ENCODE measurements around the gene DNTTIP2. TPM values are rescaled to one million over a fixed set of nuclear protein-coding genes. Genes with fewer than 3 reads are reported as not detected.
A peak's percentile ranks its signal among the peaks of the same experiment; 100 is the strongest.

DNTTIP2 gene
- total RNA-seq, 1 donor from 2014 or later: 48.2 TPM

DNA sequence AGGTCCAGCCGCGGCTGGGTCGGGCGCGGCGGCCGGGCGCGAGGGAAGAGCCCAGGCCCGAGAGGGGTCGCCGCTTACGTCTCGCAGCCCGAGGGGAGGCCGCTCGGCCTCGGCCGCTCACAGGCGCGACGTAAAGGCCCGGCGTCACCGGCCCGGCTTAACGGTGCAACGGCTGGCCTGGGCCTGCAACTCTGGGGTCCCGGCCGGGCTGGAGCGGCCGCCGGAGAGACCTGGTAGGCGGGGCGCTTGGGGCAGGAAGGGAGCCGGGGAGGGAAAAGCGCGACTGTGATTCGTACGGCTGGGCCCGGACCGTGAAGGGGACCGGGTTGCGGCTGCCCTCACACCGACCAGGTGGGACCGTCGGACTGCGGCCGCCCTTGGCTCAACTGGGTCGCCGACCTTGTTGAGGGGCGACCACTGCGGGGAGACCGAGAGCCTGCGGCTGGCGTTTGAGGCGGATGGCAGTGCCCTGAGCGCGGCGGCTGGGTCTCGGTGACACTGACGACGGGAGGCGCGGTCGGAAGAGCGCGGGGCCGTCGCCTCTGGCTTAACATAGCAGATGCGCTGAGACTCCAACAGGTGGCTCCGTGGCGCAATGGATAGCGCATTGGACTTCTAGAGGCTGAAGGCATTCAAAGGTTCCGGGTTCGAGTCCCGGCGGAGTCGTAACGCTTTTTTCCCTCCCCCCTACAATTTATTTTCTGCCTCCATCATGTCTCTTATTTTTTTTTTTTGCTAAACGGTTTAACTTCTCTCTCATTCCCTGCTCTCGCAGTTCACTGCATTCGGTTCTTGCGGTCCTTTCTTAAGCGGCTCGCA lies 31.8 kb downstream of the DNTTIP2 start:
- H3K27me3 ChIP-seq (ENCODE audit: control insufficient read depth, insufficient read depth, low read length): no peaks in the 10 kb centered on the region
- no peak for TF ChIP-seq CTCF (IDR thresholded peaks at IDR 0.05; ENCODE audit: insufficient read depth, low read length, poor library complexity, severe bottlenecking)
- DNase-seq (ENCODE audit: low read depth): no peak
- peak overlapping the region; percentile 88 for H3K4me3 ChIP-seq (ENCODE audit: low read depth, low read length)
- no peaks in the 10 kb centered on the region for H3K36me3 ChIP-seq (ENCODE audit: control insufficient read depth, insufficient read depth, low read length)

DNA sequence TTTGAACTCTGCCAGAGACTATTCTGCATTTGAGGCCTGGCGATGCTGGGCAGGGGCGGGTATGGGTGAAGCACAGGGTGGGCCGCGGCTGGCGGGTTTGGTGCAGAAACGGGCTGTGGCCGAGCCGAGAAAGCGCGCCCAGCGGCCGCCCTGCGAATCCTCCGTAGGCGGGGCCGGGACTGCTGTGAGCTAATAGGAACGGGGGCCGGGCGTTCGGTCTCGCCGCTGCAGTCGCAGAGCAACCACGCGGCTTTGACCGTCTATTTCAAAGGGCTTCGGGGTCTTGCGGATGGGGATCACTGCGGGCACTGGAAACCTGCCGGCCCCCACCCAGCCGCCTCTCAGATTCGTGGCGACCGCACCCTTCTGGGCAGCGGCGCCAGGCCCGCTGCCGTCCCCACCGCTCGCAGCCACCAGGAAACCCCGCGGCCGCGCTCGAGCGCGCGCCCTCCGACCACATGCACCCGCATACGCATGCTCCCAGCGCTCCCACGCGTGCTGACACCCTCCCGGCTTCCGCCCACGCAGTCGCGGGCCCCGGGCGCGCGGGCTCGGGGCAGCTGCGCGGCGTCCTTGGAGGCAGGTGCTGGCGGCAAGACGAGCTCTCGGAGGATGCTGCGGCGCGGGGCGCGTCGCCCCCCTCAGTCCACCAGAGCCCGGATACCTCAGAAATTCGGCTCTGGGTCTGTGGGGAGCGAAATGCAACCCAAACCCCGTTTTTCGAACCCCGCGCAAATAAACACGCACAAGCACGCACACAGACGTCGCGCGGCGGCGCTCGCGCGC lies 32.6 kb downstream of the DNTTIP2 start:
- TF ChIP-seq CTCF (IDR thresholded peaks at IDR 0.05; ENCODE audit: insufficient read depth, low read length, poor library complexity, severe bottlenecking): peak; percentile 29
- no peak for DNase-seq (ENCODE audit: low read depth)
- Histone ChIP-seq H3K4me3 (ENCODE audit: low read depth, low read length) (peak overlapping the region; percentile 88), H3K27me3 (ENCODE audit: control insufficient read depth, insufficient read depth, low read length) (no peaks in the 10 kb centered on the region), H3K36me3 (ENCODE audit: control insufficient read depth, insufficient read depth, low read length) (no peaks in the 10 kb centered on the region)

DNA sequence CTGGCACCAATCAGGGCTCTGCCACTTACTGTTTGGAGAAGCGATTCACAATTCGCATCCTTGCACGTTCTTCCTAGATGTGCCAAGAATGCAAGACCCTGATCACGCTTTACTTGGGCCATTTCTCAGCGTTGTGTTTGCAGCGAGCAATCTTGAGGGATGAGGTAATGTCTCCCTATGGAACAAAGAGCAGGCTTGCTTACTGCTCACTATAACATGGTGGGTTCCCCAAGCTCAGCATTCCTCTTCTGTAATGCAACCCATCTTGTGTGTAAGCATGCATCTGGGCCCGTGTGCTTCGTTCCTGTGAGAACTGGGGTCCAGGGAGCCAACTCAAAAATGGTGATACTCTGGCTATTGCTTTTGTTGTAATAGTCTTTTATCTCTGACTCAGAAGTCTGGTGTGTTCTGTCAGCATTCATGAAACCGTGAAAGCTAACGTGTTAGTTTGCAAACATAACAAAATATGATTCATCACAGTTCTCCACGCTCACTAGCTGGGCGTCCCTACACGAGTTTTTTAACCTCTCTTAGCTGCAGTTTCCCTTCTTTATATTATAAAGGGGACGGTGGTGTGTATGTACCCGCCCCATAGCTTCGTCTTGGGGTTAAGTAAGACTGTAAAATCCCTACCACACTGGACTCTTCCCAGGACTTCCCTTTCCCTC lies 33.3 kb downstream of the DNTTIP2 start:
- peak overlapping the region; percentile 88 for H3K4me3 ChIP-seq (ENCODE audit: low read depth, low read length)
- H3K27me3 ChIP-seq (ENCODE audit: control insufficient read depth, insufficient read depth, low read length): no peaks in the 10 kb centered on the region
- peak; percentile 66 for DNase-seq (ENCODE audit: low read depth)
- no peak for TF ChIP-seq CTCF (IDR thresholded peaks at IDR 0.05; ENCODE audit: insufficient read depth, low read length, poor library complexity, severe bottlenecking)
- no peaks in the 10 kb centered on the region for H3K36me3 ChIP-seq (ENCODE audit: control insufficient read depth, insufficient read depth, low read length)

DNA sequence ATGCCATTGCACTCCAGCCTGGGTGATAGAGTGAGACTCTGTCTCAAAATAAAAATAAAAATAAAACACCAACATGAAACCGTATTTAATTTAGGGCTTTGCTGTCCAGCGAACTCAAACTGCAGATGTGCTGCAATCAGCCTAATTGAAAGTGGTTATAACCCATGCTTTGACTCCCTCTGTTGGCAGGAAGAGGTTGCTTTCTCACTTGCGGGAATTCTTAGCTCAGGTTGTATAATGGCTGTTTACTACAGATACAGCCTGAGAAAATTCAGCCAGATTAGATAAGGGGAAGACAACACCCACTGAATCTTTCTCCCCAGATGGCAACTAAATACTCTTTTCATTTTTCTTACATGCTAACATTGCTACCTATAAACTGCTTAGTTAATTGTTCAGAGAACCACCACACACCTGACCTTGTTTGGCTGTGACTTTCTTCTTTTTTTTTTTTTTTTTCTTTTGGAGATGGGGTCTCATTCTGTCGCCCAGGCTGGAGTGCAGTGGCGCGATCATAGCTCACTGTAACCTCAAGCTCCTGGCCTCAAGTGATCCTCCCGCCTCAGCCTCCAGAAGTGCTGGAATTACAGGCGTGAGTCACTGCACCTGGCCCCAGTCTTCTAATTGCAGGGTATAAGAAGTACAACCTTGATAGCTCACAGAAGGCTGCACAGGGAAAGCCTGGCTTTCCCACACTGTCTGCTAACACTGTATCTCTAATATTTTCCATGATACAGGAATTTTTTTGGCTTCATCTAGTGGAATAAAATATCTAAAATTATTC lies 34.6 kb downstream of the DNTTIP2 start:
- Histone ChIP-seq H3K27me3 (ENCODE audit: control insufficient read depth, insufficient read depth, low read length) (no peaks in the 10 kb centered on the region), H3K4me3 (ENCODE audit: low read depth, low read length) (no peak overlapping the region), H3K36me3 (ENCODE audit: control insufficient read depth, insufficient read depth, low read length) (no peaks in the 10 kb centered on the region)
- TF ChIP-seq CTCF (IDR thresholded peaks at IDR 0.05; ENCODE audit: insufficient read depth, low read length, poor library complexity, severe bottlenecking): peak; percentile 81
- DNase-seq (ENCODE audit: low read depth): no peak

DNA sequence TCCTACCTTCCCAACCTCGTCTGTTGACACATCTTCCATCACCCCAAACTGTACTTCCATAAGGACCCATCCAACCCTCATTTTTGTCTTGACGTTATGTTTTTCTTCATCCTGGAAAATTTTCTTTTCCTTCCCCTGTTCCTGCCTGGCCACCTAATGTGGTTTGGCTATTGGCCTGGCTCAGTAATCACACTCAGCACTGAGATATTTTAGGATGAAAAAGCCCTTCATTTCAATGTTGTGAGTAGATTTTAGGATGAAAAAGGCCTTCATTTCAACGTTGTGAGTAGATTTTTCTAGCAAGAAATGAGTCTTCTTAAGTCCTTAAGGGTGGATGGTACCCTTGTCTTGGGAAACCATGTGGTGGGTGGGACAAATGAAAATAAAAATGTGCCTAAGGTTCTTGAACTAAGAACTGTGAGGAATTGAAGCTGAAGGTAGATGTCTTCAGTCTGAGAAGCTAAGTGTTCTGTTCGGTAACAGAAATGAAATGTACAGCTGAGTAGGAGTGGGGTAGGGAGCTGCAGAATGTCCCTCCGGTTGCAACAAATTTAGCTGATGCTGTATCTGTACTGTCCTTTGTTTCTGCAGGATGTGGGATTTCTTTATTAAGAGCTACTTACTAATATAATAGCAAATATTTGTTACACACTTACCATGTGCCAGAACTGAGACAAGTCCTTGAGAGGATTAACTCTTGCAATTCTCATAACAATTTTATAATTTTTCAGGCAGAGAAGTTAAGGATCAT lies 36.1 kb downstream of the DNTTIP2 start:
- no peak for TF ChIP-seq CTCF (IDR thresholded peaks at IDR 0.05; ENCODE audit: insufficient read depth, low read length, poor library complexity, severe bottlenecking)
- DNase-seq (ENCODE audit: low read depth): no peak
- H3K4me3 ChIP-seq (ENCODE audit: low read depth, low read length): no peak overlapping the region
- H3K27me3 ChIP-seq (ENCODE audit: control insufficient read depth, insufficient read depth, low read length): no peaks in the 10 kb centered on the region
- no peaks in the 10 kb centered on the region for H3K36me3 ChIP-seq (ENCODE audit: control insufficient read depth, insufficient read depth, low read length)
